Stimulated activated CD4-positive, alpha-beta T cell treated with anti-CD3 and anti-CD28 coated beads, Interleukin-2, amount 100 ng/mL, for 4 hours (primary cell): ENCODE results near the gene FGF14.

Source experiments
- DNase-seq: peaks from one replicate; pipeline ENCODE4 v3.0.0-alpha.2; 2020; ENCODE audit warnings: low read depth

The FGF14 gene

DNA sequence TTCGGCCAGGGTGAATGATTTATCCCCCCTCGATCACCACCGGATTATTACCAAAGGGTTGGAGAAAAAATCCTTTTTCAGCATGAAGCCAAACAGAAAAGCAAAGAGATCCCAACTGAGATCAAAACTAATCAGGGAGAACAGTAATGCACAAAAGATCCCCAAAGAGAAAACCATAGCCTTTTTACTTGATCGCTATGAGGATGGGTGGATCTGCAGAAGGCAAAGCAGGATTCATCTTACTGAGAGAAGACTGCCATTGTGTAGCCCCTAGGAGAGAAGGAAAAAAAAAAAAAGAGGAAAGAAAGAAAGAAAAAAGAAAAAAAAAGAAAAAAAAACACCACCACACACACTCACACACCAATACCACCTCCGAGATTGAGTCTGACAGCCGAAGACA lies at the start of gene FGF14:
Gene FGF14 (minus strand): TSS at position 283 of the 400 bp plus-strand sequence.
- DNase-seq: no peak

DNA sequence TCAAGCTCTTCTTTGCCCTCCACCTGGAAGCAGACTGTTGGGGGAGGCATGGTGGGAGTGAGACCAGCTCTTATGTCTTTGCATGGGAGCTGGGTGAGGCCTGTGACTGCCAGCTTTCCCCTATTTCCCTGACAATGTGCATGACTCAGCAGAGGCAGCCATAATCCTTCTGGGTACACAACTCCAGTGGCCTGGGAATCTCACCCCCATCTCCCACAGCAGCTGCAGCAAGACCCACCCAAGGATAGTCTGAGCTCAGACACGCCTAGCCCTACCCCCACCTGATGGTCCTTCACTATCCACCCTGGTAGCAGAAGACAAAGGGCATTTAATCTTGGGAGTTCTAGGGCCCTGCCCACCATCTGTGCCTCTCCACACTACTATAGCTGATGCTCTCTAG lies 41.4 kb upstream of the FGF14 start:
- no peak for DNase-seq

DNA sequence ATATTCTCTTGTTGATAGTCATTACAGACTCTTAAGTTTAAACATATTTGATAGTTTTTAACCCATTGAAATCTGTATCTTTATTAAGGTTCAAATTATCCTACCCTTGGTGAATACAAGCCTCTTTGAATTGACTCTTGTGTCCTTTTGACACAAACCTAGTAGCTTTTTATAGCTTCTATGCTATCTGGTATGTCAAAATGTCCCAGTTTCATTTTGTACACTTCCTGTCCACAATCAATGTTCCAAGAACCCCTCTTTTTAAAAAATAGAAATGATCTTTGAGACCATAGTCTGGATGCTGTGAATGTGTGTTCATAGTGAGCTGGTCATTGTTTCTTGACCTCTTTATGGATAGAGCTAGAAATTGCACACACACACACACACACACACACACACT lies 39.2 kb upstream of the FGF14 start:
- no peak for DNase-seq

DNA sequence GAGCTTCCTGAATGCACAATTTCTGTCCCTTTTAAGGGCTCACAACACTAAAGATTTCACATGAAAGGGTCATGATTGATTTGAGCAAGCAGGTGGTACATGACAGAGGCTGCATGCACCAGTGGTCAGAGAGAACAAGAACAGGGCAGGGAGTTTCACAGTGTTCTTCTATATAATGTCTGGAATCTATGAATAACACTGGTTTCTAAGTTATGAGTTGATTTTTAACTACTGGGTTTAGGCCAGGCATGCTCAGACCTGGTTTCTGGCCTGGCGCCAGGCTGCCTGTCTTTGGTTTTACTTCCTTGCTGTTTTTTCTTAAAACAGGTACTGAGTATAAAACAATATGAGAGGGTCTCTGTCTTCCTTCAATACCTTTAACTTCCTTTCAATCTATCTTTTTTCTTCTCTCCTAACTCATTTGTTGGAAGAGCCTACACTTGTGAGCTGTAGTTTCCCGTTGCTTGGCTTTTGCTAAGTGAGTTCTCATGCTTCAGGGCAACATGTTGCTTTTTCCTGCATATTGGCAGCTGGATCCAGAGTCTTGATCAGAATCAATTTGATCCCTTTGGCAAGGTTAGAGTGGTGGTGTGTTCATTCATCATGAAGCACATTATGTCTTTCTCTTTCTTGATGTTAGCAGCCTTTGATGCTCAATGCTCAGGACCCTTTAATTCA lies 38.5 kb upstream of the FGF14 start:
- no peak for DNase-seq

DNA sequence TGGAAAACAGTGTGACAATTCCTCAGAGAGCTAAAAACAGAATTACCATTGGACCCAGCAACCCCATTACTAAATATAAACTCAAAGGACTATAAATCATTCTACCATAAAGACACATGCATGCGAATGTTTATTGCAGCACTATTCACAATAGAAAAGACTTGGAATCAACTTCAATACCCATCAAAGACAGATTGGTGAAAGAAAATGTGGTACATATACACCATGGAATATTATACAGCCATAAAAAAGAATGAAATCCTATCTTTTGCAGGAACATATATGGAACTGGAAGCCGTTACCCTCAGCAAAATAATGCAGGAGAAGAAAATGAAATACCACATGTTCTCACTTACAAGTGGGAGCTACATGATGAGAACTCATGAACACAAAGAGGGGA lies 20.8 kb upstream of the FGF14 start:
- DNase-seq: no peak

DNA sequence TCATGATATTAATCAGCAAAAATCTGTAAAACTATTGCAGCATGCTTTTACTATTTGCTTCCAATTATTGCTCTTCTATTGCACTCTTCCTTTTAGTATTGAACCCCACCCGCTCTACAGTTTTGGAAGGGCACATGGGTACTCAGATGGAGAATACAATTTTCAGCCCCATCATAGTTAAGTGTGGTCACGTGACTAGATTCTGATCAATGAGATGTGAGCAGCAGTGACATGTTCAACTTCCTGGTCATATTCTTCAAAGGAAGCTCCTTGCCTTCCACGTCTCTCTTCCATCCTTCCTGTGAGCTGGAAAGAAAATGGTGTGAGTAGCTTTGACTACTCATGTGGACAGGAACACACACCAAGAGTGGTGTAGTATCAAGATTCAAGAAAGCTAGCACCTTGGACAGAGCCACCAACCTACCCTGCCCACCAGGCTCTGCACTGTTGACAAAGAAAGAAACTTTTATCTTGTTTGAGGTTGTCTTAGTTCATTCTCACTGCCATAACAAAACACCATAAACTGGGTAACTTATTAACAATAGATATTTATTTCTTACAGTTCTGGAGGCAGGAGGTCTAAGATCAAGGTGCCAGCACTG lies 3.8 kb upstream of the FGF14 start:
- DNase-seq: no peak

DNA sequence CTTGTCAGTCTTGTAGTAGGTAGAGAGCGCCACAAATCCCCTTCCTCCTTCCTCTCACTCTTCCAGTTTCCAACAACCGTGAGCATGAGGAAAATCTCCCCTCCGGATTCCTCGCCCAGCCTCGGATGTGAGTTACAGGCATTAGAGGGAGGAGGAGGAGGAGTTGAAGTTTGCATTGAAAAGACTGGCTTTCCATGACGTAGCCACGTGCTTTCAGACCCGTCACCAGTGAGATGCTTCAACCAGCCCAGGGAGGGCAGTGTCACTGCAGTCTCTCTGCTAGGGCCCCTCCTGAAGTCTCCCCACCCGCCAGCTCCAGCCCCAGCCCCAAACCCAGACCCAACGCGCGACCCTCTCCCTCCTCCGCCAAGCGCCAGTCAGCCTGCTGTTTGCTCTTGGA lies 442 bp upstream of the FGF14 start:
- DNase-seq: peak; percentile 38

DNA sequence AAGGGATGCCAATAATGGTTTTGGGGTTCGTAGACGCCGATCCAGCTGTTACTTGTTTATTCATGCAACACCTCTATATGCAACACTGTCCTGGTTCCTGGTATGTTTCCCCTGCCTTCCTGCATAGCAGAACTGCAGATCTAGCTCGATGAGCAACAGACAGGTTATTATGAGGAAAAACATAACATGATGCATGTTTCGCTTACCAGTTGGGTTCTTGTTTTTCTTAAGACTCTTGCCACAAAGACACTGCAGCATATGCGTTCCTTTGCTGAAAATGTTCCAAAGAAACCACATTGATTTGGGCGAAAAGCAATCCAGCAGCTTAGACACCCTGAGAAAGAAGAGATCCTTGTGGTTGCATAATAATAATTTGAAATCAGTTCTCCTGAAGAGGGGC lies 583 bp downstream of the FGF14 start:
- no peak for DNase-seq

DNA sequence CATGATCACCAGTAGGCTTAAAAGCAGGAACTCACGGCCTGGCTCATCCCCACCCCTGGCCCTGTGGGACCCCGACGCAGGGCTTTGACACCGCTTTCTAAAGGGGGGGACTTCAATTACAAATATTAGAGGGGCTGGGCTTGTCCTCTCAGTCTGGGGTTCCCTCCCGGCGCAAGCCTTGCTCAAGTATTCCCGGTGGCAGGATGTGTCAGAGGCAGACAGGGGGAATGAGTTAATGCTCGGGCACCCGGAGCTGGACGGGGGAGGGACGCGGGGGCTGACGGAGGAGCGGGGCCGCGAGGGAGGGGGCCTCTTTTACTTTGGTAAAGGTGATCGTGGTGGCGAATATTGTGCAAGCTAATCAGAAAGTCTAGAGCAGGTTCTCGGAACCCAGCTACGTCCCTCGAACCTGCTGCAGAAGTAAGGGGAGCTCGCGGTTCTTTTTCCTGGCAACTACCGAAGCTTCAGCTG lies 1.1 kb downstream of the FGF14 start:
- no peak for DNase-seq

DNA sequence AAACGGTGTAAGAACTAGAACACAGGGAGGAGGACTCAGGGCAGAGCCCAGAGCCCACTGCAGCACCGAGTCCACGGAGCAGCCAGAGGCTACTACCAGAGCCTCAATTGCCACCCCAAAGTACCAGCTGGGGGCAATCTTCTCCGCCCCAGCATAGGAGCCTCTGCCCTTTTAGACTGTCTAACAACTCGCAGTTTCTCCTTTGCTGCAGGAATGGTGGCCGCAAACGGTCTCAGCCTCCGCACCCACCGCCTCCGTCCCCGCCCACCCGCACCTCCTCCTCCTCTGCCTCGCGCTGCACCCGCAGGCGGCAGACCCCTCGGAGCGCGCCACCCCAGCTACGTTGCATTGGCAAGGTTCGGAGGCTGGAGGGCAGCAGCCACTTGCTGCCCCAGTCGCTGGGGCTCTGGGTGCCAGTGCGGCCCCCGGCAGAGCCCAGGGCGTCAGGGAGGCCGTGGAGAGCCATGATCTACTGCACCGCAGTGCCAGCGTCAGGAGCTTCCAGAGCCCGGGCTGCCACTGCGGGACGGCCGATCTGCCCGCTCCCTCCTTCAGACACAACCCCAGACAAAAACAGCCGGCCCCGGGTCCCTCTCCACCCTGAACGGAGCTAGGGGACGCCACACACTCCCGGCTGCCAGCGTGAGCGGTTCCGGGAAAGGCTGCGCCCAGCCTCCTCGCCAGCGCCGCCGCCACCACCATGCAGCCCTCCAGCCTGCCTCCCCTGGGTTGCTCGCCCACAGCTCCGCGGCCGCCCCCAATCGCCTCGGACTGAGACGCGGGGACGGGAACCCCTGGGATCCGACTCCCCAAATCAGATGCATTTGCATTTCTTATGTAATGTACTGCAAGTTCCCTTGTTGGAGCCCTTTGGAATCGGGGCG lies 1.8 kb downstream of the FGF14 start:
- DNase-seq: no peak

DNA sequence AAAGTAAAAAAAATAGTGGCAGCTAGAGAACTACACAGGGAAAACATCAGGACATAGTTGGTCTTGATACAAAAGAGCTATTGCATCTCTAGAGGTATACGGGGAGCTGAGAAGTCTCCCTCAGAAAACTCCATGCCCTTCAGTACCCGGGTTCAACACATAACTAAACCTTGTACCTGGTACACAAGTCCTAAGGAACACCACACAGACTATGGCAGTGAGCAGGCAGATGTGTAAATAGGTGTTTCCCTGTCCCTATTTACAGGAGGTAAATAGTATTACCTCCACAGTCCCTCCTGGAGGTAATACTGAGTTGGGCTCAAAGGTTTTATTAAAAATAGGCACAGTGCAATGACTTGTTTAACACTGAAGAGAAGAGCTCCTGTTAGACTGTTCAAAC lies 5.9 kb downstream of the FGF14 start:
- no peak for DNase-seq

DNA sequence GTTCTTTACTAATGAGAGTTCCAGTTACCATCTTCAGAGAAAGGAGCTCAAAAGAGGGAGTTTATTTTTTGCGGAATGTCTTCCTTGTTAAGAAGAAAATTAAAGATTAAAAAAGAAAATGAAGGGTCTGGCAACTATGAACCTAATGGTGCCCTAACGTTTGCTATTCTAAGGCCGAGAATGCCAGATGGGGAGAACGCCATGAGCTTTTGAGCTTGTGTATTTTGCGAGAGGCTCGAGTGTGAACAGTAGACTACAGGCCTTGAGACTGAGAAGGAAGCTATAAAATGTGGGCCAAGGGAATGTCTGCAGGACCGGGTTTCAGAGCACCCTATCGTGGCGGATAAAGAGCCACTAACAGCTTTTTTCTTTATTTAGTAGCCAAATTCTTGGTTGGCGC lies 6.7 kb downstream of the FGF14 start:
- no peak for DNase-seq

DNA sequence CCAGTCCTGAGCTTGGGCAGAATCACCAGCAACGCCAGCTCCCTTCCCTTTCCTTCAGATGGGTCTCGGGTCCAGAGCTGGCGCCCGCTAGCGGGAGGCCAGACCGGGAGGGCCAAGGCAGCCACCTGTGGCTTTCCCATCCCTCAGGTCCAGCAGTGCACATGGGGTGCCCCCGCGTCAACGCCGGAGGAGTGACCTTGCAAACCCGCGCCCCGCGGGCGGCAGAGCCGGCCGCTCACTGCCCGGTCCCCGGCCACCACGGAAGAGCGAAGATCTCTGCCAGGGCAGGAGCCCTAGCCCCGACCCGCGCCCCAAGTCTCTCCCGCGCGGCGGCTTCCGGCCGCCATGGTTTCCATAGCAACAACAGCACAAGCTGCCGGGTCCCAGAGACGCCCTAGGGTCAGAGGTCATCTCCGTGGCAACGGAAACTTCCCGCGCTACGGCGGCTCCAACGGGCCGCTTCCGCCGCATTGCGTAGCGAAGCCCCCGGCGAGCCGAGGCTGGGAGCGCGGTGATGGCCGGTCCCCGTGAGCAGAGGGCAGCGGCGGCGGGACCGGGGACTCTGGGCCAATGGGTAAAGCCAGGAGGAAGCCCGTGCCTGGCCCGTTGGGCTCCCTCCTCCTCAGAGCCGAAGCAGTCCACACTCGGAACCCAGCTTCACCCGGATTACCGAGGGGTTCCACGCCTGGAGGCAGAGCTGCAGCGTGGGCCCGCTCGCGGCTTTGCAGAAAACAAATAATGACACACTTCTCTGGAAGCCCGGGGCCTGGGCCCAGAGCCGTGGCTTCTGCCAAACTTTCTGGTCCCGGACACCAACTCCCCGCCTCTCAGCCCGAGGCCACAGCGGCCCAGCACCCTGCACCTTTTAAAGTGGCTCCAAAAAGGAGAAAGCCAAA lies 7.4 kb downstream of the FGF14 start:
- peak; percentile 95 for DNase-seq

DNA sequence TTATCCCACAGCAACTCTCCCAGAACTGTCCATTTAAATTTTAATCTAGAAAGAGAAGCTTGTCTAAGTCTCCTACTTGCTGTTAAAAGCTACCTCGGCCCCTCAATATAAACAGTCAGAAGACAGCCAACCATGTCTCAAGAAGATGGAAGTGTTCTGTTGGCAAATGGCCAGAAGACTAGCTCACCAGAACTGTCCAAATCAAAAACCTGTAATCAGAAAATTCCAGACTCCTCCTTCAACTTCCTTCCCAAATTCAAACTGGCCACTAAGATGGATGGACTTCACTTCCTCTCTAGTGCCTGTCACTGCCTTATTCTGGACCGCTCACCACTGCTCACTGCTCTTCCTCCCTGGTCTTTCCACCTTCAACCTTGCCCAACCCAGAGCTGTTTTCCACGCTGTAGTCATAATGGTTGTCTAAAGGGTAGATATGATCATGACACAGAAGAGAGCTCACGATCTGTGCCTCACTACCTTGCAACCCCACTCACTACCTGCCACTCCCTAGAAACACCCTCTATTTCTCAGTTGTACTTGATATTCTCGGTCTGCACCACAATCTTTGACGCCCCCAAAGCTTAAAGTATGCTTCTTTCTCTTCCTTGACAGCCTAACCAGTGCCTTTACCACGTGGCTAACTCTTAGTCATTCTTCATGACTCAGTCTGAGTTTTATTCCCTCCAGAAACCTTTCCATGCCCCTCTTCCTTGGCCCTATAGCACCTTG lies 9.2 kb downstream of the FGF14 start:
- DNase-seq: no peak

DNA sequence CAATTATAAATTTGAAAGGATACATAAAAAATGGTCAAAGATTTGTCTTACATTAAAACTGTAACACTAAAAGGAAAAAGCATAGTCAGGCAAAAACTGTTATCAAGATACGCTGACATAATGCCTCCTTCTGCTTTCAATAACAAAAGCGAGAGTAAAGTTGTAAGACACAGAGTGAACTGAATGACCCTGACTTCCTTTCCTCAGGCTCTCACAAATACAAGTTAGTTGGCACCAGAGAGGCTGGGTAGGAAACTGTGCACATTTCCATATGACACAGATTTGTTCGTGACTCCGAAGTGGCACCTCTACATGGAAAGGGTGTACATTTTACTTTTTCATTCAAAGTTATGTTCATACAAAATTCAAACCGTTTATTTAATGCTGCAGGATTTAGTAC lies 15.4 kb downstream of the FGF14 start:
- DNase-seq: no peak

DNA sequence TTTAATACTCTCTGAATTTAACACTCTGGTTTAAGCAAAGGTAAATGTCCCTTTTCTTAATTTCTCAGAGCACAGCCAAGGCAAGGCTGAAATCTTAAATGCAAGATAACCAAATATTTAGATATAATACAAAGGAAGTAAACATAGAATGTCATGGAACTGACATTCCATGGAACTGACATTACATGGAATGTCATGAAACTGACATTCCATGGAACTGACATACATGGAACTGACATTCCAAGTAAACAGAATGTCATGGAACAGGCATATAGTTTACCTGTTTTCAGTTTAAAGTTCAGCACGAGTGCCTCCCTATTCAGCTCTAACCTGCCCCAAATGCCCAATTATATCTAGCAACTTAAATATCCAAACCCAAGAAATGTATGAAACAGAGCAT lies 21.8 kb downstream of the FGF14 start:
- DNase-seq: no peak

DNA sequence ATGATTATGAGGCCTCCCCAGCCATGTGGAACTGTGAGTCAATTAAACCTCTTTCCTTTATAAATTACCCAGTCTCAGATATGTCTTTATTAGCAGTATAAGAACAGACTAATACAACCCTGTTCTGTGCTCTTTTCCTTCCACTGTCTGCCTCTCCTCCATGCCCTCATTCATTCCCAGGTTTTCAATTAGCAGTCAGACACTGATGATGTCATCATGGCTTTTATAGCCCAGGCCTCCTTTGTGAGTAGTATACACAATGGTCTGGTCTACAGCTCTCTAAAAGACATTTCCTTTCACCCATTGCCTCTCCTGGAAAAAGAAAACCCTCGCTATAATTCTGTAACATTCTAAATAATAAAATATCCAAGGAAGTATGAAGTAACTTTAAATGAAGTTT lies 25.5 kb downstream of the FGF14 start:
- no peak for DNase-seq

DNA sequence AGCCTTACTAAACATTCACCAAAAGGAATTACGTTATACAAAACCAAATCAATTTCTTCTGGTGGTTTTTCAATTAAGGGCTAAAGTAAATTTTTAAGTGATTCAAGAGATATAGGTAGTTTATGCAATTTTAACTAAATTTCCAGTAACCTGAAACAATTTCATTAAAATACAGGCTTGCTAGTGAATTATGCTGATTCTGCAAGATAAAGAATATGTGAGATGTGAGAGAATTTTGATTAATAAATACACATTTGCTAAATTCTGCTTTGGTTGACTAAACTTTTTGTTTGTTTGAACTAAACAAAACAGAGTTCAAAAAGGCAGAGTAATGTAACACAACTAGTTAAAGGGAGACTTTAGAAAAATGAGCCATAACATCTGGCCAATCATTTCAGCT lies 27.1 kb downstream of the FGF14 start:
- DNase-seq: no peak

DNA sequence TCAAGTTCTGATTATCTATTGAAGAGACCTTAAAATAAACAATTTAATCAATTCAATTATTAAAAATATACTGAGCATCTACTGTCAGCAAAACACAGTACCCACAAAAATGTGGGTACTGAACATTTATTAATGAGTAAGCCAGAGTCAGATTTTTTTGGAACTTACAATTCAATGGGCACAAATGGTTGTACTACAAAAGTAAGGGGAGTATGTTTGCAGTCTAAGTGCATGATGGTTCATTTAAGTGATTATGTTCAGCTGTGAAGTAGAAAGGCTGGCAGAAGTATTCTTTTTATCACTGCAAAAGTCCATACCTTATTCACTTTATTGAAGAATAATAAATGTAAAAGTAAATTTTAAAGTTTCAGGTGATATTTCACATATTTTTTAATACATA lies 27.6 kb downstream of the FGF14 start:
- no peak for DNase-seq

DNA sequence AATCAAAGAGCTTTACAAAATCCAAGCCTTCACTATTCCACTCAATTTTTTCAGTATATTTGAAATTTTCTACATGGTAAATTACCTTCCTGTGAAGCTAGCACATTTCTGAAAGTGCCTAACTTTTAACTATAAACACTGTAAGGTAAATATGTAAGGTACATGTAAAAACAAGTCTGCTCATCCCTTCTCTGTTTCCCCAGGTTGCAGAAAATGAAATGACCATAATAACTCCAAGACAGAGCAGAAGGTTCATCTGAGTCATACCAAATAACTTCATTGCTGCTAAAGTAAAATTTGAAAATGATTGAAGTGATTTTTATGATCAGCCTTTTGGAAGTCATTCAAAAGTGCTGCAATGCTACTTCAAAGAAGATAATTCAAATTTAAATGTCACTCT lies 28.6 kb downstream of the FGF14 start:
- no peak for DNase-seq

DNA sequence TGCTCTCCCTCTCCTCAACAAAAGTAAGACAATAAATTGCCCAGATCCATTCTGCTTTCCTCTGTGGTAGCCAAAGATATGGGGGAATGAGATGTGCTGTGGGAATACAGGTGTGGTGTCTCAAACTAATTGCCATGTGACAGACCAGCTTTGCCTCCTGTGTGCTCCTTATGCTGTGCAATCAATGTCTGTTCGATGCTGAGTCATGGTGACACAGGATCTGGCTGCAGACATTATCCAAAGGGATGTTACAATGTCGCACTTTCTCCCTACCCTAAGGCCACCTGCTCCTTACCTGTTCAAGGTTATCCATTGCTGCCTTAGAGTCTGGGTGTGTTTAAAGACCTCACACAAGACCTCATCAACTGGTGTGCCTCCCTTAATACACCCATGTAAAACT lies 32.5 kb downstream of the FGF14 start:
- no peak for DNase-seq
